ENCODE data around the gene DYRK3.

DNA sequence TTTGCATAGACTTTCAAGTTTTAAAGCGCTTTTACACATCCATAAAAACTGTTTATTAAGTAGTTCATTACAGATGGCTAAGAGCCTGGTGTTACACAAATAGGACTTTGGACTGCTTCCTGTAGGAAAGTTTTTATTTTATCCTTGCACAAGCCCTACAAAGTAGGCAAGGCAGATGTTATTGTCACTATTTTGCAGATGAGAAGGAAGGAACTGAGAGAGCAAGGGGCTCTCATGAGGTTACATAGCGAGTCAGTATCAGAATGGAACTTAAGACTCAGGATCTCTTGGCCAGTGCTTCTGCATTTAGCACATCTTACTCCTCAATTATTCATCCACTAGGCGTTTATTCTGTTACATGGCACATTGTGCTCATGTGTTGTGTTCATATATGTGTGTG lies 46.8 kb downstream of the DYRK3 start:
- no peak for TF ChIP-seq CTCF (conservative IDR thresholded peaks at IDR 0.05; ENCODE audit: low read length)
- TF ChIP-seq EZH2phosphoT487 (IDR thresholded peaks at IDR 0.05; ENCODE audit: borderline replicate concordance, low read depth, low read length) = no peak

Data from OCI-LY7 (cell line).